GM23338 (cell line): Measurements from ENCODE around the gene ATP6V0A4. TPM values are rescaled to one million over a fixed set of nuclear protein-coding genes. Genes with fewer than 3 reads are reported as not detected.
A peak's percentile ranks its signal among the peaks of the same experiment; 100 is the strongest.

ENCODE experiments used
- ATAC-seq: fragments of 200-7000 bp; cut with Tn5 transposase; 3 replicates; pipeline ENCODE4 v1.9.1; 2020
- DNase-seq: peaks from one replicate; pipeline ENCODE4 v3.0.0-alpha.2; 2015; ENCODE audit warnings: low spot score
- H2AFZ ChIP-seq: fragments of 200-600 bp; sonication (generic); 2 replicates; pipeline ENCODE4 v1.8.0; 2016; ENCODE audit warnings: antibody characterized with exemption, mild to moderate bottlenecking, moderate library complexity
- H3F3A ChIP-seq: fragments of 200-600 bp; sonication (generic); replicated peaks from 2 replicates; pipeline ENCODE4 v1.8.0; 2017; ENCODE audit warnings: antibody characterized with exemption, mixed run types, low read depth
- H3K27ac ChIP-seq: fragments of 200-600 bp; sonication (generic); 2 replicates; pipeline ENCODE4 v1.6.1; 2016; ENCODE audit warnings: low read depth
- H3K27me3 ChIP-seq: fragments of 200-600 bp; sonication (generic); 2 replicates; pipeline ENCODE4 v1.8.0; 2016; ENCODE audit warnings: mild to moderate bottlenecking, mixed run types, moderate library complexity; ENCODE audit not compliant: insufficient read depth
- H3K36me3 ChIP-seq: fragments of 200-600 bp; sonication (generic); 2 replicates; pipeline ENCODE4 v1.8.0; 2016; ENCODE audit warnings: mild to moderate bottlenecking; ENCODE audit not compliant: insufficient read depth
- H3K4me1 ChIP-seq: fragments of 200-600 bp; sonication (generic); 2 replicates; pipeline ENCODE4 v1.8.0; 2016; ENCODE audit warnings: mild to moderate bottlenecking, moderate library complexity; ENCODE audit not compliant: insufficient read depth
- H3K4me2 ChIP-seq: fragments of 200-600 bp; sonication (generic); 2 replicates; pipeline ENCODE4 v1.7.1; 2017; ENCODE audit warnings: mixed run types
- H3K4me3 ChIP-seq: fragments of 200-600 bp; sonication (generic); 2 replicates; pipeline ENCODE4 v1.6.1; 2016; ENCODE audit warnings: mixed run types
- H3K79me2 ChIP-seq: fragments of 200-600 bp; sonication (generic); replicated peaks from 2 replicates; pipeline ENCODE4 v1.8.0; 2017; ENCODE audit warnings: mild to moderate bottlenecking; ENCODE audit not compliant: insufficient read depth
- H3K9me2 ChIP-seq: fragments of 200-600 bp; sonication (generic); 2 replicates; pipeline ENCODE4 v1.8.0; 2017; ENCODE audit not compliant: insufficient read depth
- H4K20me1 ChIP-seq: fragments of 200-600 bp; sonication (generic); replicated peaks from 2 replicates; pipeline ENCODE4 v1.8.0; 2017; ENCODE audit warnings: mild to moderate bottlenecking; ENCODE audit not compliant: insufficient read depth
- H3K27ac Mint-ChIP-seq: 2 replicates; pipeline ENCODE4 v1.8.0; 2020; ENCODE audit warnings: inconsistent platforms, mild to moderate bottlenecking, moderate library complexity, mixed read lengths
- H3K27me3 Mint-ChIP-seq: 3 replicates; pipeline ENCODE4 v1.8.0; 2022; ENCODE audit warnings: low read depth, mild to moderate bottlenecking, moderate library complexity, mixed read lengths, inconsistent platforms; ENCODE audit not compliant: insufficient read depth, poor library complexity
- H3K36me3 Mint-ChIP-seq: 3 replicates; pipeline ENCODE4 v1.8.0; 2021; ENCODE audit warnings: low read depth, mild to moderate bottlenecking, inconsistent platforms, moderate library complexity, mixed read lengths
- H3K4me1 Mint-ChIP-seq: 3 replicates; pipeline ENCODE4 v1.8.0; 2020; ENCODE audit warnings: mild to moderate bottlenecking, inconsistent platforms, mixed read lengths
- H3K4me3 Mint-ChIP-seq: 3 replicates; pipeline ENCODE4 v1.8.0; 2021; ENCODE audit warnings: moderate library complexity, mild to moderate bottlenecking, inconsistent platforms, mixed read lengths
- H3K9me3 Mint-ChIP-seq: 3 replicates; pipeline ENCODE4 v1.8.0; 2020; ENCODE audit warnings: moderate library complexity, mild to moderate bottlenecking, inconsistent platforms, mixed read lengths
- CREB1 ChIP-seq: fragments of 250-450 bp; sonication (Bioruptor Pico); IDR thresholded peaks from 2 replicates; pipeline ENCODE4 v1.5.0; 2020; ENCODE audit warnings: low read depth, mild to moderate bottlenecking, moderate library complexity
- CTCF ChIP-seq, 2 experiments: fragments of 200-600 bp in 1 of 2; sonication (generic) in 1 of 2; conservative IDR thresholded peaks; 2 replicates each; pipeline versions ENCODE4 v1.5.1 to v1.6.1; 2016 to 2017; ENCODE audit warnings: antibody characterized with exemption in 2 of 2, low read depth in 2 of 2, mild to moderate bottlenecking in 2 of 2, moderate library complexity in 1 of 2
- ETS1 ChIP-seq: IDR thresholded peaks from 2 replicates; pipeline ENCODE4 v1.6.1; 2016; ENCODE audit warnings: antibody characterized with exemption
- EZH2 ChIP-seq: fragments of 200-600 bp; sonication (generic); IDR thresholded peaks from one replicate; pipeline ENCODE4 v1.8.0; 2017; ENCODE audit warnings: antibody characterized with exemption, mild to moderate bottlenecking, low read depth; ENCODE audit not compliant: unreplicated experiment
- EZH2phosphoT487 ChIP-seq: fragments of 200-600 bp; sonication (generic); IDR thresholded peaks from one replicate; pipeline ENCODE4 v1.8.1; 2018; ENCODE audit warnings: antibody characterized with exemption; ENCODE audit not compliant: unreplicated experiment
- JUNB ChIP-seq: IDR thresholded peaks from one replicate; pipeline ENCODE4 v1.6.1; 2016; ENCODE audit warnings: antibody characterized with exemption; ENCODE audit not compliant: unreplicated experiment
- NANOG ChIP-seq: IDR thresholded peaks from 2 replicates; pipeline ENCODE4 v1.6.1; 2016; ENCODE audit warnings: antibody characterized with exemption, borderline replicate concordance
- POLR2AphosphoS5 ChIP-seq: IDR thresholded peaks from 2 replicates; pipeline ENCODE4 v1.6.1; 2016; ENCODE audit warnings: antibody characterized with exemption, low read depth
- STAT1 ChIP-seq: IDR thresholded peaks from one replicate; pipeline ENCODE4 v1.6.1; 2016; ENCODE audit warnings: antibody characterized with exemption; ENCODE audit not compliant: unreplicated experiment
- ZNF114 ChIP-seq: fragments of 250-450 bp; sonication (Bioruptor Pico); IDR thresholded peaks from 2 replicates; pipeline ENCODE4 v1.5.0; 2020; ENCODE audit warnings: mild to moderate bottlenecking, moderate library complexity
- ZNF331 ChIP-seq: fragments of 250-450 bp; sonication (Bioruptor Pico); IDR thresholded peaks from 2 replicates; pipeline ENCODE4 v1.5.0; 2020; ENCODE audit warnings: low read depth, mild to moderate bottlenecking, moderate library complexity
- ZNF462 ChIP-seq: fragments of 250-450 bp; sonication (Bioruptor Pico); IDR thresholded peaks from 2 replicates; pipeline ENCODE4 v1.5.0; 2020; ENCODE audit warnings: mild to moderate bottlenecking, moderate library complexity
- polyA plus RNA-seq: library from polyadenylated mRNA; unstranded; fragments of >200 nt; fragmentation: Nextera tagmentation; extraction: Ambion mirVana; gene quantifications from 2 replicates; pipeline ENCODE4 v1.2.1, GENCODE V29; 2016
- total RNA-seq: library from RNA; depleted of rRNA; stranded (reverse); fragments of >200 nt; shearing (Covaris generic); gene quantifications from 2 replicates; pipeline ENCODE4 v1.2.3, GENCODE V29; 2014

The ATP6V0A4 gene
- total and polyA plus RNA-seq, 2 experiments from 2014 or later = 0.10 to 1.3 TPM

GRCh38 chr7:138801256-138801655 lies 3.3 kb upstream of the ATP6V0A4 start:
- H3K27ac ChIP-seq = no peak overlapping the region
- no peaks in the 10 kb centered on the region for H3K36me3 Mint-ChIP-seq
- ATAC-seq (no peak), DNase-seq (no peak)
- peaks cover 13% of the 10 kb centered on the region for H3K4me1 ChIP-seq
- no peaks in the 10 kb centered on the region for H3K27me3 ChIP-seq
- no peak overlapping the region for H3K4me3 ChIP-seq
- H3K27ac Mint-ChIP-seq = no peak overlapping the region
- no peaks in the 10 kb centered on the region for H4K20me1 ChIP-seq
- H3K36me3 ChIP-seq = no peaks in the 10 kb centered on the region
- no peak overlapping the region for H3K4me2 ChIP-seq
- no peaks in the 10 kb centered on the region for H3K79me2 ChIP-seq
- peaks cover 8% of the 10 kb centered on the region for H3K27me3 Mint-ChIP-seq
- H3K9me3 Mint-ChIP-seq = no peaks in the 10 kb centered on the region; the same call in 2 of the 3 replicates
- H3K9me2 ChIP-seq = peaks cover 4% of the 10 kb centered on the region; the same call in 1 of the 2 replicates
- H3K4me1 Mint-ChIP-seq = peaks cover 21% of the 10 kb centered on the region
- 0 out of 2 replicates have a peak, but pooled peaks cover 4% of the 10 kb centered on the region for H3F3A ChIP-seq
- H3K4me3 Mint-ChIP-seq = no peak overlapping the region
- no peak overlapping the region for H2AFZ ChIP-seq
- no peak for TF ChIP-seq EZH2
- TF ChIP-seq NANOG = no peak

GRCh38 chr7:138799336-138800000 lies 1.5 kb upstream of the ATP6V0A4 start:
- no peak overlapping the region for H3K27ac ChIP-seq
- no peaks in the 10 kb centered on the region for H3K27me3 ChIP-seq
- 0 out of 2 replicates have a peak, but pooled peaks cover 4% of the 10 kb centered on the region for H3F3A ChIP-seq
- peak overlapping the region; percentile 87; the same call in 1 of the 2 replicates for H2AFZ ChIP-seq
- H3K36me3 ChIP-seq = no peaks in the 10 kb centered on the region
- DNase-seq (no peak), ATAC-seq (no peak)
- Mint-ChIP-seq H3K36me3 (no peaks in the 10 kb centered on the region), H3K9me3 (no peaks in the 10 kb centered on the region; the same call in 2 of the 3 replicates), H3K27ac (no peak overlapping the region), H3K4me3 (no peak overlapping the region), H3K4me1 (peaks cover 25% of the 10 kb centered on the region), H3K27me3 (peaks cover 8% of the 10 kb centered on the region)
- peaks cover 15% of the 10 kb centered on the region for H3K4me1 ChIP-seq
- H4K20me1 ChIP-seq = no peaks in the 10 kb centered on the region
- H3K4me3 ChIP-seq = no peak overlapping the region
- H3K79me2 ChIP-seq = no peaks in the 10 kb centered on the region
- peaks cover 4% of the 10 kb centered on the region; the same call in 1 of the 2 replicates for H3K9me2 ChIP-seq
- no peak overlapping the region for H3K4me2 ChIP-seq
- no peak for TF ChIP-seq ZNF114 (CRISPR knock-in tag)
- TF ChIP-seq ETS1 = no peak
- no peak for TF ChIP-seq ZNF462 (CRISPR knock-in tag)
- TF ChIP-seq EZH2 = no peak
- no peak for TF ChIP-seq ZNF331 (CRISPR knock-in tag)
- no peak for TF ChIP-seq POLR2AphosphoS5
- no peak for TF ChIP-seq EZH2phosphoT487
- TF ChIP-seq NANOG = no peak
- no peak for TF ChIP-seq JUNB
- no peak for TF ChIP-seq CREB1 (CRISPR knock-in tag)
- TF ChIP-seq STAT1 = no peak
- TF ChIP-seq CTCF (conservative IDR thresholded peaks at IDR 0.05; ENCODE audit: low read depth in 2 of 2) = no peak
